Body of pancreas (tissue), 4 donors: ENCODE measurements around the gene PLD1. TPM values are rescaled to one million over a fixed set of nuclear protein-coding genes. Genes with fewer than 3 reads are reported as not detected.

ENCODE experiments used
- ATAC-seq: fragments of 150-250 bp; one replicate; pipeline ENCODE4 v1.9.1; 2016
- DNase-seq, 4 donors: peaks; one replicate each; pipeline ENCODE4 v3.0.0-alpha.2; 2019
- H3K27ac ChIP-seq, 4 donors: fragments of 200-600 bp; sonication (generic); 1 replicate in 3 of 4; 2 replicates in 1 of 4; pipeline versions ENCODE4 v1.5.1 to v1.6.1; 2016 to 2019; ENCODE audit warnings: mild to moderate bottlenecking in 1 of 4, mixed read lengths in 1 of 4, moderate library complexity in 1 of 4
- H3K27me3 ChIP-seq, 2 donors: fragments of 200-600 bp; sonication (generic); one replicate each; pipeline ENCODE4 v1.6.0; 2016; ENCODE audit warnings: mild to moderate bottlenecking in 1 of 2
- H3K36me3 ChIP-seq, 2 donors: fragments of 200-600 bp; sonication (generic); replicated peaks in 1 of 2; 2 replicates each; pipeline ENCODE4 v1.5.1; 2016; ENCODE audit warnings: low read depth in 2 of 2; ENCODE audit not compliant: insufficient read depth in 1 of 2
- H3K4me1 ChIP-seq: fragments of 200-600 bp; sonication (generic); one replicate; pipeline ENCODE4 v1.6.0; 2016
- H3K4me3 ChIP-seq, 2 donors: fragments of 200-600 bp; sonication (generic); 1 replicate in 1 of 2; 2 replicates in 1 of 2; pipeline ENCODE4 v1.5.1; 2016 to 2019
- H3K9me3 ChIP-seq, 3 donors: fragments of 200-600 bp; sonication (generic); 1 replicate in 2 of 3; 2 replicates in 1 of 3; pipeline ENCODE4 v1.5.1; 2016
- CTCF ChIP-seq, 7 experiments: fragments of 450-650 bp in 4 of 7; fragments of 200-600 bp in 3 of 7; sonication (generic) in 3 of 7; IDR thresholded peaks; one replicate each; pipeline ENCODE4 v1.5.1; 2016 to 2019; ENCODE audit warnings: antibody characterized with exemption in 7 of 7
- POLR2A ChIP-seq, 3 donors: fragments of 450-650 bp; IDR thresholded peaks; one replicate each; pipeline ENCODE4 v1.6.1; 2016; ENCODE audit warnings: antibody characterized with exemption in 3 of 3, mild to moderate bottlenecking in 2 of 3
- WGBS, 2 donors: methylation state at CpG; one replicate each; pipeline ENCODE4 v1.1.5; 2017; 5-methylcytosine and 5-hydroxymethylcytosine counted together
- intact Hi-C: fragments of 100-400 bp; cut with DNase I; formaldehyde crosslinking; loops from one replicate; pipeline ENCODE4 v1.15.1; 2023
- total RNA-seq, 2 donors: library from RNA; depleted of rRNA; stranded (reverse); fragments of >200 nt; gene quantifications; one replicate each; pipeline ENCODE4 v1.1.0, GENCODE V29; 2016

PLD1 gene
- total RNA-seq, 2 donors from 2014 or later: 60.4 to 96.2 TPM

- H3K27me3 ChIP-seq: no peaks in the 10 kb centered on the region
- H3K36me3 ChIP-seq: no peaks in the 10 kb centered on the region
- H3K4me1 ChIP-seq: no peaks in the 10 kb centered on the region
- DNase-seq (no peak), ATAC-seq (no peak)
- H3K27ac ChIP-seq: no peak overlapping the region
- WGBS, 2 donors: 79 to 82% methylated on average over 4 of the region's 4 CpGs
- intact Hi-C loops: no loop called here
- TF ChIP-seq POLR2A (IDR thresholded peaks at IDR 0.05) (no peak), CTCF (IDR thresholded peaks at IDR 0.05) (no peak)
- H3K9me3 ChIP-seq: no peaks in the 10 kb centered on the region
- no peak overlapping the region for H3K4me3 ChIP-seq
These were observed 20.4 kb downstream of the PLD1 start for GRCh38 chr3:171789759-171790505.

GRCh38 chr3:171788546-171789351, 21.5 kb downstream of the PLD1 start:
- H3K27ac ChIP-seq: no peak overlapping the region
- no peak for ATAC-seq
- WGBS, 2 donors: 68 to 70% methylated on average over 6 of the region's 6 CpGs
- DNase-seq: no peak
- H3K36me3 ChIP-seq: no peaks in the 10 kb centered on the region
- H3K27me3 ChIP-seq: no peaks in the 10 kb centered on the region
- TF ChIP-seq CTCF (IDR thresholded peaks at IDR 0.05) (no peak), POLR2A (IDR thresholded peaks at IDR 0.05) (no peak)
- no peaks in the 10 kb centered on the region for H3K9me3 ChIP-seq
- intact Hi-C loops: no loop called here
- H3K4me1 ChIP-seq: no peaks in the 10 kb centered on the region
- H3K4me3 ChIP-seq: no peak overlapping the region

GRCh38 chr3:171786997-171787396, 23.3 kb downstream of the PLD1 start:
- Histone ChIP-seq H3K9me3 (no peaks in the 10 kb centered on the region), H3K36me3 (no peaks in the 10 kb centered on the region), H3K4me3 (no peak overlapping the region), H3K4me1 (no peaks in the 10 kb centered on the region), H3K27ac (no peak overlapping the region), H3K27me3 (no peaks in the 10 kb centered on the region)
- DNase-seq: no peak
- no peak for ATAC-seq
- 95 to 100% methylated on average over 1 of the region's 1 CpG for WGBS, 2 donors
- intact Hi-C loops: no loop called here
- TF ChIP-seq POLR2A (IDR thresholded peaks at IDR 0.05) (no peak), CTCF (IDR thresholded peaks at IDR 0.05) (no peak)

- no peaks in the 10 kb centered on the region for H3K4me1 ChIP-seq
- H3K27me3 ChIP-seq: no peaks in the 10 kb centered on the region
- no peaks in the 10 kb centered on the region for H3K9me3 ChIP-seq
- TF ChIP-seq CTCF (IDR thresholded peaks at IDR 0.05) (no peak), POLR2A (IDR thresholded peaks at IDR 0.05) (no peak)
- intact Hi-C loops: no loop called here
- H3K36me3 ChIP-seq: no peaks in the 10 kb centered on the region
- ATAC-seq: no peak
- WGBS, 2 donors: 91 to 94% methylated on average over 5 of the region's 5 CpGs
- no peak for DNase-seq
- H3K27ac ChIP-seq: no peak overlapping the region
- no peak overlapping the region for H3K4me3 ChIP-seq
These were observed 25.3 kb downstream of the PLD1 start for GRCh38 chr3:171784937-171785336.
